IMR-90 (cell line): Measurements from ENCODE around the gene TEX35. TPM values are rescaled to one million over a fixed set of nuclear protein-coding genes. Genes with fewer than 3 reads are reported as not detected.

Experiments used
- ATAC-seq: fragments of 200-7000 bp; cut with Tn5 transposase; 2 replicates; pipeline ENCODE4 v1.9.1; 2020; ENCODE audit warnings: low read depth, mild to moderate bottlenecking, moderate library complexity
- BruUV-seq: library from RNA; stranded (reverse); fragments of 400-500 nt; replicated peaks from 2 replicates; lab custom pipeline; 2021; lab: Mats Ljungman, UMichigan
- CTCF ChIA-PET: fragments of 300-600 bp; formaldehyde crosslinking; extraction: SDS; loops from one replicate; lab custom pipeline; 2021; ENCODE audit warnings: antibody characterized with exemption; lab: Yijun Ruan, JAX
- POLR2A ChIA-PET: fragments of 300-600 bp; sonication (Branson Sonifier 250); formaldehyde crosslinking; loops from one replicate; lab custom pipeline; 2022; ENCODE audit warnings: antibody characterized with exemption; ENCODE audit not compliant: unreplicated experiment; lab: Charles Lee
- DNase-seq: peaks from one replicate; pipeline ENCODE4 v3.0.0; 2013
- H2AFZ ChIP-seq: replicated peaks from 2 replicates; pipeline ENCODE3; 2013; ENCODE audit warnings: low read length, mild to moderate bottlenecking; ENCODE audit not compliant: poor library complexity
- H2AK5ac ChIP-seq: 2 replicates; pipeline ENCODE4 v1.6.1; 2013; ENCODE audit warnings: low read depth, low read length, inconsistent platforms
- H2AK9ac ChIP-seq: replicated peaks from 2 replicates; pipeline ENCODE3; 2013; ENCODE audit warnings: mild to moderate bottlenecking, low read depth, low read length, moderate library complexity; ENCODE audit not compliant: poor library complexity
- H2BK120ac ChIP-seq: 2 replicates; pipeline ENCODE4 v1.6.1; 2013; ENCODE audit warnings: low read depth, low read length, inconsistent platforms
- H2BK15ac ChIP-seq: 3 replicates; pipeline ENCODE4 v1.6.1; 2013; ENCODE audit warnings: low read depth, low read length, inconsistent platforms
- H2BK20ac ChIP-seq: 2 replicates; pipeline ENCODE4 v1.6.1; 2013; ENCODE audit warnings: low read depth, mild to moderate bottlenecking, inconsistent platforms, low read length, moderate library complexity
- H2BK5ac ChIP-seq: 2 replicates; pipeline ENCODE4 v1.6.1; 2013; ENCODE audit warnings: mild to moderate bottlenecking, low read depth, low read length, inconsistent platforms; ENCODE audit not compliant: poor library complexity, severe bottlenecking
- H3K14ac ChIP-seq: replicated peaks from 2 replicates; pipeline ENCODE4 v1.6.1; 2013; ENCODE audit warnings: low read depth, low read length, inconsistent platforms
- H3K18ac ChIP-seq: 2 replicates; pipeline ENCODE4 v1.6.1; 2013; ENCODE audit warnings: low read depth, low read length, control low read depth
- H3K23ac ChIP-seq: 2 replicates; pipeline ENCODE4 v1.6.1; 2013; ENCODE audit warnings: low read depth, low read length, inconsistent platforms
- H3K27ac ChIP-seq: 2 replicates; pipeline ENCODE4 v1.5.1; 2013; ENCODE audit warnings: mild to moderate bottlenecking, control low read depth, low read length; ENCODE audit not compliant: insufficient read depth
- H3K27me3 ChIP-seq: 2 replicates; pipeline ENCODE4 v1.6.1; 2013; ENCODE audit warnings: low read length; ENCODE audit not compliant: control insufficient read depth, insufficient read depth
- H3K36me3 ChIP-seq: 2 replicates; pipeline ENCODE4 v1.6.1; 2013; ENCODE audit warnings: low read length, mixed read lengths; ENCODE audit not compliant: control insufficient read depth, insufficient read depth
- H3K4ac ChIP-seq: 2 replicates; pipeline ENCODE4 v1.6.1; 2013; ENCODE audit warnings: low read depth, low read length, inconsistent platforms
- H3K4me1 ChIP-seq: 2 replicates; pipeline ENCODE4 v1.6.1; 2013; ENCODE audit warnings: low read length, mixed read lengths; ENCODE audit not compliant: control insufficient read depth, insufficient read depth
- H3K4me2 ChIP-seq: 2 replicates; pipeline ENCODE4 v1.6.1; 2013; ENCODE audit warnings: low read depth, mild to moderate bottlenecking, control low read depth, low read length, moderate library complexity
- H3K4me3 ChIP-seq: 2 replicates; pipeline ENCODE4 v1.5.1; 2013; ENCODE audit warnings: low read depth, mild to moderate bottlenecking, control low read depth, low read length, moderate library complexity; ENCODE audit not compliant: insufficient read depth
- H3K56ac ChIP-seq: 2 replicates; pipeline ENCODE4 v1.6.1; 2013; ENCODE audit warnings: low read length, inconsistent platforms; ENCODE audit not compliant: insufficient read depth; ENCODE audit errors: extremely low read depth
- H3K79me1 ChIP-seq, 2 experiments: 2 replicates each; pipeline ENCODE4 v1.6.1; 2013; ENCODE audit warnings: low read length in 2 of 2, inconsistent platforms in 1 of 2, low read depth in 1 of 2
- H3K9ac ChIP-seq: 2 replicates; pipeline ENCODE4 v1.6.1; 2013; ENCODE audit warnings: low read depth, low read length, control low read depth
- H3K9me1 ChIP-seq: 2 replicates; pipeline ENCODE4 v1.6.1; 2013; ENCODE audit warnings: low read length, inconsistent platforms; ENCODE audit not compliant: insufficient read depth
- H3K9me3 ChIP-seq: 2 replicates; pipeline ENCODE4 v1.6.1; 2013; ENCODE audit warnings: low read length; ENCODE audit not compliant: control insufficient read depth, insufficient read depth
- H4K20me1 ChIP-seq: 2 replicates; pipeline ENCODE4 v1.6.1; 2013; ENCODE audit warnings: low read length, inconsistent platforms; ENCODE audit not compliant: insufficient read depth
- H4K5ac ChIP-seq: 2 replicates; pipeline ENCODE4 v1.6.1; 2013; ENCODE audit warnings: mild to moderate bottlenecking, low read depth, low read length, control low read depth
- H4K8ac ChIP-seq, 2 experiments: 2 replicates each; pipeline ENCODE4 v1.6.1; 2013; ENCODE audit warnings: low read depth in 2 of 2, low read length in 2 of 2, control low read depth in 1 of 2, inconsistent platforms in 1 of 2
- H4K91ac ChIP-seq: 2 replicates; pipeline ENCODE4 v1.6.1; 2013; ENCODE audit warnings: low read depth, low read length, inconsistent platforms; ENCODE audit not compliant: insufficient read depth
- BHLHE40 ChIP-seq: fragments of 150-350 bp; IDR thresholded peaks from 2 replicates; pipeline ENCODE4 v1.6.1; 2016; ENCODE audit warnings: mild to moderate bottlenecking, low read depth, low read length
- CHD1 ChIP-seq: IDR thresholded peaks from 2 replicates; pipeline ENCODE4 v1.6.1; 2012; ENCODE audit warnings: low read depth, low read length, improper control_type of control experiment
- MAFK ChIP-seq: IDR thresholded peaks from 2 replicates; pipeline ENCODE4 v1.6.1; 2012; ENCODE audit warnings: low read depth, low read length, improper control_type of control experiment
- MAZ ChIP-seq: IDR thresholded peaks from 2 replicates; pipeline ENCODE4 v1.6.1; 2012; ENCODE audit warnings: low read depth, mild to moderate bottlenecking, low read length, improper control_type of control experiment, moderate library complexity, borderline replicate concordance
- MXI1 ChIP-seq: IDR thresholded peaks from 2 replicates; pipeline ENCODE4 v1.6.1; 2012; ENCODE audit warnings: low read depth, mild to moderate bottlenecking, low read length, moderate library complexity, borderline replicate concordance
- NFE2L2 ChIP-seq: fragments of 150-350 bp; IDR thresholded peaks from 2 replicates; pipeline ENCODE4 v1.6.1; 2016; ENCODE audit warnings: low read depth, mild to moderate bottlenecking, low read length
- POLR2A ChIP-seq: IDR thresholded peaks from 2 replicates; pipeline ENCODE4 v1.6.1; 2012; ENCODE audit warnings: mild to moderate bottlenecking, low read depth, low read length
- RAD21 ChIP-seq: IDR thresholded peaks from 2 replicates; pipeline ENCODE4 v1.6.1; 2012; ENCODE audit warnings: low read length, improper control_type of control experiment
- RFX5 ChIP-seq: IDR thresholded peaks from 2 replicates; pipeline ENCODE4 v1.8.0; 2012; ENCODE audit warnings: low read depth, mild to moderate bottlenecking, low read length, moderate library complexity
- WGBS, 2 experiments: methylation state at CpG; one replicate each; pipeline versions ENCODE4 v1.1.5 to v1.1.7; 2013; ENCODE audit warnings: missing lambda C conversion rate in 2 of 2; ENCODE audit not compliant: insufficient read length in 1 of 2; ENCODE audit errors: extremely low coverage in 2 of 2; 5-methylcytosine and 5-hydroxymethylcytosine counted together
- dilution Hi-C: fragments of 300-500 bp; cut with HindIII; formaldehyde crosslinking; loops from one replicate; pipeline ENCODE4 v1.14.3; 2018; ENCODE audit warnings: low sequenced_read_pairs; ENCODE audit not compliant: unreplicated experiment
- in situ Hi-C: fragments of 300-500 bp; cut with MboI; formaldehyde crosslinking; loops from 3 replicates; pipeline ENCODE4 v1.14.3; 2019; ENCODE audit warnings: low sequenced_read_pairs, inconsistent platforms, mixed read lengths
- intact Hi-C: fragments of 100-400 bp; cut with micrococcal nuclease; formaldehyde crosslinking; loops from 2 replicates; pipeline ENCODE4 v1.10.0; 2022
- polyA plus RNA-seq, 3 experiments: library from polyadenylated mRNA; depleted of rRNA; stranded (reverse); fragments of >200 nt; gene quantifications; 2 replicates each; pipeline ENCODE4 v1.2.3, GENCODE V29; 2012; ENCODE audit warnings: low replicate concordance in 1 of 3
- total RNA-seq: library from RNA; depleted of rRNA; stranded (reverse); fragments of >200 nt; gene quantifications from 2 replicates; pipeline ENCODE4 v1.2.3, GENCODE V29; 2012
- TF ChIP-seq, protein P1 (sequence below): fragments of 150-350 bp; IDR thresholded peaks from 2 replicates; pipeline ENCODE4 v1.6.1; 2016; ENCODE audit warnings: low read depth, mild to moderate bottlenecking, low read length, moderate library complexity, borderline replicate concordance
- TF ChIP-seq, protein P2 (sequence below): fragments of 150-350 bp; IDR thresholded peaks from 2 replicates; pipeline ENCODE4 v1.6.1; 2017; ENCODE audit warnings: mild to moderate bottlenecking, antibody characterized with exemption, low read length, low read depth

TEX35 gene
- total and polyA plus RNA-seq, 2 of the 4 experiments (the other 2 are of a cell fraction) = 0.05 TPM; not detected in 1

DNA sequence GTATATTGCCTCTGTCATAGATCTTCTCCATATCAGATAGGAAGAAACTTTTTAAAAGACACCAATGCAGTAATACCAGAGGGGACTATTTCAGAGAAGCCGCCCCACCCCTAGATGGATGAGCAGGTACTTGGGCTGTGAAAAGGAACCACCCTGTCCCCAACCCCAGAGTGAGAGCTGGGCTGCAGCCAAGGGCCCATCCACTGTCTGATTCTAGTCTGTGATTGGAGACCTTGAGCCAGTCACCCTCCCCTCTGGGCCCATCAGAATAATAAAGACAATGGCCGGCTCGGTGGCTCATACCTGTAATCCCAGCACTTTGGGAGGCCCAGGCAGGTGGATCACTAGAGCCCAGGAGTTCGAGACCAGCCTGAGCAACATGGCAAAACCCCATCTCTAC lies 21.2 kb upstream of the TEX35 start:
- H3K4me3 ChIP-seq = no peak overlapping the region
- no peaks in the 10 kb centered on the region for H4K20me1 ChIP-seq
- intact Hi-C loops (loop anchor here (10.0 kb wide), 1 partner anchor 537 kb away; no protein-coding TSS in a partner anchor), dilution Hi-C loops (no loop called here), in situ Hi-C loops (no loop called here)
- no peak overlapping the region for H2AFZ ChIP-seq
- no peak overlapping the region for H3K4me2 ChIP-seq
- no peak overlapping the region for H3K56ac ChIP-seq
- no TSS peak for BruUV-seq
- no peak overlapping the region for H2BK15ac ChIP-seq
- DNase-seq = no peak
- no peak overlapping the region for H3K23ac ChIP-seq
- no peak overlapping the region for H2BK120ac ChIP-seq
- no CpG with 5 or more reads among the region's 4 CpGs for WGBS, 2 experiments
- no peak for ATAC-seq
- H3K4ac ChIP-seq = no peak overlapping the region
- H3K14ac ChIP-seq = no peak overlapping the region
- no peak overlapping the region for H4K8ac ChIP-seq
- H3K36me3 ChIP-seq = no peaks in the 10 kb centered on the region
- H2AK5ac ChIP-seq = no peak overlapping the region
- H3K79me1 ChIP-seq = no peaks in the 10 kb centered on the region
- no peak overlapping the region for H3K9ac ChIP-seq
- no peaks in the 10 kb centered on the region for H3K4me1 ChIP-seq
- no peak overlapping the region for H2BK5ac ChIP-seq
- no peak overlapping the region for H4K91ac ChIP-seq
- ChIA-PET POLR2A (no interaction called here), CTCF (interaction anchor here (1.1 to 1.7 kb wide), 2 partner anchors 10 to 16 kb away, joined by 3 to 6 read pairs; no protein-coding TSS in a partner anchor)
- no peak overlapping the region for H3K18ac ChIP-seq
- H3K27ac ChIP-seq = no peak overlapping the region
- H3K9me1 ChIP-seq = no peaks in the 10 kb centered on the region
- no peak overlapping the region for H2BK20ac ChIP-seq
- TF ChIP-seq, protein P1, sequence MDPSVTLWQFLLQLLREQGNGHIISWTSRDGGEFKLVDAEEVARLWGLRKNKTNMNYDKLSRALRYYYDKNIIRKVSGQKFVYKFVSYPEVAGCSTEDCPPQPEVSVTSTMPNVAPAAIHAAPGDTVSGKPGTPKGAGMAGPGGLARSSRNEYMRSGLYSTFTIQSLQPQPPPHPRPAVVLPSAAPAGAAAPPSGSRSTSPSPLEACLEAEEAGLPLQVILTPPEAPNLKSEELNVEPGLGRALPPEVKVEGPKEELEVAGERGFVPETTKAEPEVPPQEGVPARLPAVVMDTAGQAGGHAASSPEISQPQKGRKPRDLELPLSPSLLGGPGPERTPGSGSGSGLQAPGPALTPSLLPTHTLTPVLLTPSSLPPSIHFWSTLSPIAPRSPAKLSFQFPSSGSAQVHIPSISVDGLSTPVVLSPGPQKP = no peak
- TF ChIP-seq CHD1 = no peak
- TF ChIP-seq RFX5 = no peak
- TF ChIP-seq POLR2A = no peak
- TF ChIP-seq MAZ = no peak
- TF ChIP-seq, protein P2, sequence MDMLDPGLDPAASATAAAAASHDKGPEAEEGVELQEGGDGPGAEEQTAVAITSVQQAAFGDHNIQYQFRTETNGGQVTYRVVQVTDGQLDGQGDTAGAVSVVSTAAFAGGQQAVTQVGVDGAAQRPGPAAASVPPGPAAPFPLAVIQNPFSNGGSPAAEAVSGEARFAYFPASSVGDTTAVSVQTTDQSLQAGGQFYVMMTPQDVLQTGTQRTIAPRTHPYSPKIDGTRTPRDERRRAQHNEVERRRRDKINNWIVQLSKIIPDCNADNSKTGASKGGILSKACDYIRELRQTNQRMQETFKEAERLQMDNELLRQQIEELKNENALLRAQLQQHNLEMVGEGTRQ = no peak
- no peak for TF ChIP-seq RAD21
- TF ChIP-seq MAFK = no peak
- no peak for TF ChIP-seq MXI1
- TF ChIP-seq NFE2L2 = no peak
- TF ChIP-seq BHLHE40 = no peak
- H4K5ac ChIP-seq = no peak overlapping the region
- H2AK9ac ChIP-seq = no peak overlapping the region
- H3K27me3 ChIP-seq = peaks cover 5% of the 10 kb centered on the region; the same call in 1 of the 2 replicates
- H3K9me3 ChIP-seq = no peaks in the 10 kb centered on the region
